H7 (cell line): ENCODE data around the gene SMAD3. TPM values are rescaled to one million over a fixed set of nuclear protein-coding genes. Genes with fewer than 3 reads are reported as not detected.
A peak's percentile ranks its signal among the peaks of the same experiment; 100 is the strongest.

Experiments used
- DNase-seq: peaks from one replicate; pipeline ENCODE4 v3.0.0; 2012
- H3K27me3 ChIP-seq: 2 replicates; pipeline ENCODE4 v1.6.0; 2011; ENCODE audit warnings: mild to moderate bottlenecking, low read length; ENCODE audit not compliant: control insufficient read depth, insufficient read depth
- H3K36me3 ChIP-seq: replicated peaks from 2 replicates; pipeline ENCODE4 v1.5.1; 2011; ENCODE audit warnings: low read length; ENCODE audit not compliant: control insufficient read depth, insufficient read depth
- H3K4me3 ChIP-seq: 2 replicates; pipeline ENCODE4 v1.5.1; 2011; ENCODE audit warnings: low read depth, mild to moderate bottlenecking, control low read depth, low read length, moderate library complexity; ENCODE audit not compliant: insufficient read depth
- total RNA-seq: library from RNA; depleted of rRNA; stranded (reverse); fragments of >200 nt; shearing (Covaris generic); gene quantifications from 2 replicates; pipeline ENCODE4 v1.2.3, GENCODE V29; 2014

The SMAD3 gene
- total RNA-seq, 1 experiment from 2014 or later, result 29.2 TPM

DNA sequence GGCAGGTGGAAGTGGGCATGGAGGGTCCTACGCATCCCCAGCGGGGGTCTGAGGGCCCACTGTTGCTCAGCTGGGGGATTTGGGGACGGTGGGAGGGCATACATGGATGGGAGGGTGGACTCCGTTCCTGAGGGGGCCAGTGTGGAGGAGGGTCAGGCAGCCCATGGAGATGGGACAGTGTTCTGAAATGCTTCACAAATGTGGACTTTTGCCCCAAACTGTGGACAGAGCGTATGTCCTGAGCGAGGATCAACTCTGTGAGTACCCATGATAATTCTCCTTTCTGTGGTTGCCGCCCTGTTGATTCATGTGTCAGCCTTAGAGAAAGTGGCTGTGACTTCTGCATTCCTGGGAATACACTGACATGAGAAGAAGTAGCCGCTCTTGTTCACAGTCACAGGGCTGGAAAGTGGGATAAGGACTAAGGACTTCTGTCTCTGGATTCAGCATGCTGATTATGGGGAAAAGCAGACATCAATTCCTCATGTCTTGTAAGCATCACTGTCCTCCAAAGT, 33.4 kb downstream of the SMAD3 start:
- Histone ChIP-seq H3K27me3 (no peaks in the 10 kb centered on the region), H3K36me3 (no peaks in the 10 kb centered on the region), H3K4me3 (no peak overlapping the region)
- DNase-seq, result no peak

DNA sequence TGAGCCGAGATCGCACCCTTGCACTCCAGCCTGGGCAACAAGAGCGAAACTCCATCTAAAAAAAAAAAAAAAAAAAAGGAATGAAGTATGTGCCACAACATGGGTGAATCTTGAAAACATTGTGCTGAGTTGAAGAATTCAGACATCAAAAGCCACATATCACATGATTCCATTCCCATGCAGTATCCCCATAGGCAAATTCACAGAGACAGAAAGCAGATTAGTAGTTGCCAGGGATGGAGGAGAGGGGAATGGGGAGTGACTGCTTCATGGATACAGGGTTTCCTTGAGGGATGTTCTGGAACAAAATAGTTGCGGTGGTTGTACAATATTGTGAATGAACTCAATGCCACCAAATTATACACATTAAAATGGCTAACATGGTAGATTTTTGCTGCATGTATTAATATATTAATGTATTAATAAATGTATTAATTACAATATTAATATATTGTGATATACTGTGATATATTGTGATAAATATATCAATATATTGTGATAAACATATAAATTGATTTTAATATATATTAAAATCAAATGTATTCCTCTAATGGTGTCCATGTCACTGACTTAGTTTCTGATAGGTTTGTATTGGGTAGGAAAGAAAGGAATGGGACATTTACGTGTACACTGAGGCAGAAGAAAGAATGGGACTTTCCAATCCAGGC, 34.9 kb downstream of the SMAD3 start:
- Histone ChIP-seq H3K4me3 (no peak overlapping the region), H3K27me3 (no peaks in the 10 kb centered on the region), H3K36me3 (no peaks in the 10 kb centered on the region)
- no peak for DNase-seq

DNA sequence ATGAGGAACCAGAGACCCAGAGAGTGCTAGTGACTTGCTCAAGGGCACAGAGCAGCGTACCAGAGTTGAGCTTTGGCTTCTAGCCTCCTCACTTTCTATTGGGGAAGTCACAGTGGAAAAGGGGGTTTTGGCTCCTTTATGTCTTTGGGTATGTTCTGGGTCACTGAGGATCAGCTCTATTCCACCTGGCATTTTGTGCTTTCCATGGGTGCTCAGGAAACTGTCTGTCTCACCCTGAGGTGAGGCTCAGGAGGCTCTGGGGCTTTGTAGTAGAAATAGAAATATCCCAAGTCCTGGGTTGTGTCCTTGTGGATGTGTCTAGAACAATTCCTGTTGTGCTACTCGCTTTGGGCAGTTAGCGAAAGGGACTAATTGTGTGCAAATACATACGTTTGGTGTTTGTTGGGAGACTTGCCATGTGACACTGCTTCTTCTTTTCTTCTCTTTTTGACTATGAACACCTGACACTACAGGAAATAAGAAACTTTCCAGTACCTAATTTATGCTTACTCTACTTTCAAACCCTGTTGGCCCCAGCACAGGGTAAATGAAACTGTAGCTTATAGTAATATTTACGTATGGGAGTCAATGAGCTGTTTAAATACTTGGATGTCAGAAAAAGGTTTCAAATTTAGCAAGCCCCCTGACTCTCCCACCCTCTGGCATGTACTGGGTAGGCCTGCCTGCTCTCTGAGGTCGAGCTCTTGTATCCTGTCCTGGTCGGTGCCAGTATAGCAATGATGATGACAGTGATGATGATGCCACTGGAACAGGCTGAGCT, 35.6 kb downstream of the SMAD3 start:
- DNase-seq, result no peak
- Histone ChIP-seq H3K27me3 (no peaks in the 10 kb centered on the region), H3K36me3 (no peaks in the 10 kb centered on the region; the same call in 1 of the 2 replicates), H3K4me3 (no peak overlapping the region)

DNA sequence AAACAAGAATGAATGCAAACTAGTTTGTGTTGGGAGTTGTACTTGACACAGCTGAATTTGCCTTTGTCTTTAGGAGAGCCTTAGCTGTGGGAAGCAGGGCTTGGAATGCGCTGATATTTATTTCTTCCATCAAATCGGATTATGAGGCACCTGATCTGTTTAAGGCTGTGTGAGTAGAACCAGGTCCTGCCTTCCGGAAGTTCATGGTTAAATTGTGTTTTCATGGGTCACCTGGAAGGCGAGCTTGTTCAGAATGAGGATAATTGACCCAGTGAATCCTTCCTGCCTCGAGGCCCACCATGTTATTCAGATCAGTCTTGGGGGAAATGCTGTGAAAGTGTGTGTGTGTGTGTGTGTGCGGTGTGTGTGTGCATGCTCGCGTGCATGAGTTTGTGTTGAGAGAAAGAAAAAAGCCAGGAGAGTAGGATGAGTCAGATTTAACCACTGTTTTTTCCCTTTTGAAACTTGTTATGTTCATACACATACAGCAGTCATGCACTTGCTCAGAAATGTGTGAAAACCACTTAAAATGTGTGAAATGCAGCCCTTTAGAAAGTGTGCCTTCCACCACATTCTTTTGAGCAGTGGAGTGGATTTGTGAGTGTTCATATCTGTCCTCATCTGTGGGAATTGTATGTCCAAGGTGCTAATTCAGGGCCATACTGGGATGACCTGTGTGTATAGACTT, 36.7 kb downstream of the SMAD3 start:
- no peaks in the 10 kb centered on the region; the same call in 1 of the 2 replicates for H3K36me3 ChIP-seq
- H3K27me3 ChIP-seq, result no peaks in the 10 kb centered on the region
- no peak overlapping the region for H3K4me3 ChIP-seq
- DNase-seq, result no peak

DNA sequence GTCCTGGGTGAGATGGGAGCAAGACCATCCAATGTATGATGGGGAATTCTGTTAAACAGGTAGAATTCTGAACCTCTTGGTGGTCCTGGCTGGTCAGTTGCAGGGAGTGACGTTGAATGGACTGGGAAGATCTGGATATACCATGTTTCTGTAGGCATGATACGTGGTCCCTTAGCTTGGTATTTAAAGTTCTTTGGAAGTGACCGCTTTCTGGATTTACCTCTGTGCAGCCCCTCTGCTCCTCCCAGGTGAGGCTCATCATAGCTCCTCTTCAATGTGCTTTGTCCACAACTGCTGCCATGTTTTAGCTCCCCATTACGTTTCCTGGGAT, 37.2 kb downstream of the SMAD3 start:
- Histone ChIP-seq H3K27me3 (no peaks in the 10 kb centered on the region), H3K4me3 (no peak overlapping the region), H3K36me3 (no peaks in the 10 kb centered on the region; the same call in 1 of the 2 replicates)
- DNase-seq, result no peak

DNA sequence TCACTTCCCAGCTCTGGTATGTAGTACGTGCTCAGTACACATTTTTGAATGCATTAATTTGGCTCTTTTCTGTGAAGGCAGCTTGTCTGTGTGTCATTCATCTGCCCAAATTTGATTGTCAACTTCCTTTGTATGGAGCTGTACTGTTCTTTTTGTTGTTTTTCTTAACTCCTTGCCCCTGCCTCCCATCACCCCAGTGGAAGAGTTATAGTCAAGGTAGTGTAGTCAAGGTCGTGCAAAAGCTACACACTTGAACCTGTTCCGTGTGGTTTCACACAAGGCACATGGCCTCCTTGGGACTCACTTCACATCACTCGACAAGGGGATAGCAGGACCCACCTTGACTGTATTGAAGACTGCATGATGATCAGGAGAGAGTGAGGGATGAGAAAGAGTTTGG, 37.6 kb downstream of the SMAD3 start:
- no peak for DNase-seq
- no peak overlapping the region for H3K4me3 ChIP-seq
- no peaks in the 10 kb centered on the region; the same call in 1 of the 2 replicates for H3K36me3 ChIP-seq
- H3K27me3 ChIP-seq, result no peaks in the 10 kb centered on the region

DNA sequence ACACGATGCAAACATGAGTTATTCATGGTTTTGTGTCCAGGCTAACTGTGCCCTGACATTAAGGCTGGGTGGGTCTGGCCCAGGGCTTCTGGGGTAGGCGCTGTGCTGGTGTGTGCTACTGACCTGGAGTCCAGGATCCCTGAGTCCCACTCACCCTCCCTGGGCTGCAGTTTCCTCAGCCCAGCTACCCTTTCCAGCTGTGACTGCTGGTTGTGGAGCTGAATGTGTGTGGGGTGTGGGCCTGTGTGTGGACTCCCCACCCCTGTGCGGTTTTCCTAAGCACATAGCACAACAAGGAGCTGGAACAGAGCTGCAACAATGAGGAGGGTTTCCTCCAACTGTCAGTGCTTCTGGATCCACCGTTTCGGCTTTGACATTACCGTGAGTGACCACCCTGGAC, 38.0 kb downstream of the SMAD3 start:
- H3K4me3 ChIP-seq, result no peak overlapping the region
- H3K27me3 ChIP-seq, result no peaks in the 10 kb centered on the region
- DNase-seq, result no peak
- no peaks in the 10 kb centered on the region; the same call in 1 of the 2 replicates for H3K36me3 ChIP-seq

DNA sequence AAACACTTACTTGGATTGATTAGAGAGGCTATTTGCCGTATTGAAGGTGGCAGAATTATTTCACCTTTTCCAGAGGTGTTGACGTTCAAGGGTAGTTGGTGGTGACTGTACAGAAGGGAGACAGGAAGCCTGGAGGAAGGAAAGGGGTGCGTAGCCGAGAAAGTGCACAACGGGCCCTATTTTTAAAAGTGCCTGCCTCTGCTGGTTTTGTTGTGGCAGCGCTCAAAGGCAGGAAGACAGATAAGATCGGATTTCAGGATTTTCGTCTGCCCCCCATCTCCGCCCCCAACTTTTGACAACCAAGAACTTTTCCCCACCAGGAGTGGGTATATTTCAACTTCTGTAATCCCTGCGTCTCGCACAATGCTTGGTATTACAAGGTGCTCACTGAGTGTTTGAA, 38.5 kb downstream of the SMAD3 start:
- H3K36me3 ChIP-seq, result no peaks in the 10 kb centered on the region; the same call in 1 of the 2 replicates
- no peak for DNase-seq
- H3K27me3 ChIP-seq, result no peaks in the 10 kb centered on the region
- H3K4me3 ChIP-seq, result no peak overlapping the region

- Histone ChIP-seq H3K36me3 (no peaks in the 10 kb centered on the region; the same call in 1 of the 2 replicates), H3K4me3 (no peak overlapping the region), H3K27me3 (no peaks in the 10 kb centered on the region)
- no peak for DNase-seq
Observed at GRCh38 chr15:67104510-67104909, 39.1 kb downstream of the SMAD3 start.

GRCh38 chr15:67105065-67105951, 39.9 kb downstream of the SMAD3 start:
- DNase-seq, result peak; percentile 53
- Histone ChIP-seq H3K36me3 (no peaks in the 10 kb centered on the region; the same call in 1 of the 2 replicates), H3K4me3 (no peak overlapping the region), H3K27me3 (no peaks in the 10 kb centered on the region)

DNA sequence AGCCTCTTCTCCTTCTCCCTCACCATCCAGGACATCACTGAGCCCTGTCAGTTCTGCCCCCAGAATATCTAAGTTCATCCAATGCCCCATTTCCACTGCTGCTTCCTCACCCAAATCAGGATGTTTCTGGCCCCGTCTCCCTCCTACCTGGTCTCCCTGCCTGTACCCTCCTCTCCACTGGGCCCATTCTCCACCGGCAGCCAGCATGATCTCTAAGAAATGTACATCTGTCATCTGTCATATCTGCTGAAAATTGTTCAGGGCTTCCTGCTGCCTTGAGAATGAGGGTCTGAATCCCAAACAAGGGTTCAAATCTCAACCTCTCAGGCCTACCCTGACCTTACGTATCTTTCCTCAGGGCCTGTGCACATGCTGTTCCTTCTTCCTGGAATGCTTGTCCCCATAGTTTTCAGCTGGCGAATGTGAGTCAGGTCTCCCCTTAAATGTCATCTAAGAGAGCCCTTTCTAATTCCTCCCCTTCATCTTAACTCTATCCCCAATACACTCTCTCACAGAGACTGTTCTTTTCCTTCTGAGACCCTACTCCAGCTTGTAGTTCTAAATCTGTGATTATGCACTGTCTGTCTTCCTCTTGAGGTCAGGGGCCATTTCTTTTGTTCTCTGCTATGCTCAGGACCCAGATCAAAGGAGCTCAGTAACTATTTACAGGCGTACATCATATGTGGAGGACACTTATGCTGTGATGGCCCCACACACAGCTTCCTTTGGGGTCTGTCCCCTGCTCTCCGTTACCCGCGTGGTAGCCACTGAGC, 40.8 kb downstream of the SMAD3 start:
- Histone ChIP-seq H3K27me3 (no peaks in the 10 kb centered on the region), H3K4me3 (no peak overlapping the region), H3K36me3 (no peaks in the 10 kb centered on the region; the same call in 1 of the 2 replicates)
- DNase-seq, result no peak

DNA sequence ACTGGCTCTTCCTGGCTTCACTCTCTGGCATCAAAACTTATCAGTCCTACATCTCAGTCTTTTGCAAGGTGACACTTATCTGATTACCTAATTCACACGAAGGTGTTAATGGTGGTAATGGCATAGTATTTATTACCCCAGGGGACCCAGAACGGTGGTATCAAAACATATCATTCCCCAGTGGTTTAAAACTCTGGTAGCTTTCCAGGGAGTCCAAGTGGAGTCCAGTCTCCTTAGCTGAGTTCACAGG, 41.3 kb downstream of the SMAD3 start:
- Histone ChIP-seq H3K4me3 (no peak overlapping the region), H3K27me3 (no peaks in the 10 kb centered on the region), H3K36me3 (no peaks in the 10 kb centered on the region; the same call in 1 of the 2 replicates)
- DNase-seq, result no peak

DNA sequence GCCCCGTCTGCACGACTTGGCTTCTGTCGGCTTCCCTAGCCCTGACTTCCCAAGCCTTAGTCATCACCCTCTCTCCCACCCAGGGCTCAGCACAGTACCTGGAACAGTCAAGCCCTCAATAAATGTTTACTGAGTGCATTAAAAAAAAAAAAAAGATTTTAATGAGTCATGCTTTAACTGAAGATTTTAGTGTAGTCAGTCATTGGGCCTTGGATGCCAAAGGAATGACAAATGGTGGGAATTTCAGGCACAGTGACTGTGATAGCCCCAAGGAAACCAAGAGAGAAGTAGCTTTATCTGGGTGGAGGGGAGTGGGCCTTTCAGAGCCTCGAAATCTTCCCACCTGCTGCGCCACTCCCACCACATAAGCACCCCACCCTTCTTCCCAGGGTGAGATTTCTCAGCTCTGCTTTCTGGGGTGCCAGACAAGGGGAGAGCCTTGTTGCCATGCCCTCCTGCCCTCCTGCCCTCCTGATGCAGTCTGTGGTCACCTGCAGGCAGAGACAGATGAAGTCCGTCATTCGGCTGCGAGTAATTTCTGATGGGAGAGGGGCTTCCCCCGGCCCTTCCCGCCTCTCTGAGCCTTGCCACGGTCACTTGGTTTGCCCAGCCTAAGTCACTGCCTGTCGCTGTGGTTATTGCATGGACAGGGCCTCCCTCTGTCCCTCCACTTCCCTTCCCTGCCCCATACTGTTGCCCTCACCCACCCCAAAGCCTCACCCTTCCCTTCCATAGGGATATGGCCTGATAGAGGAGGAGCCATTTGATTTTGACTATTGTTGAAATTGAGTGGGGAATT, 41.8 kb downstream of the SMAD3 start:
- Histone ChIP-seq H3K4me3 (no peak overlapping the region), H3K36me3 (no peaks in the 10 kb centered on the region; the same call in 1 of the 2 replicates)
- DNase-seq, result no peak

More for the DNA sequence above, 41.8 kb downstream of the SMAD3 start:
- no peaks in the 10 kb centered on the region for H3K27me3 ChIP-seq
